HG03159 (cell line): Measurements from ENCODE around the gene TMEM184A.

ENCODE experiments used
- ATAC-seq: cut with Tn5 transposase; IDR thresholded peaks from one replicate; pipeline ENCODE4 v1.9.1; 2021; ENCODE audit warnings: mild to moderate bottlenecking, moderate library complexity; ENCODE audit not compliant: unreplicated experiment

The TMEM184A gene

DNA sequence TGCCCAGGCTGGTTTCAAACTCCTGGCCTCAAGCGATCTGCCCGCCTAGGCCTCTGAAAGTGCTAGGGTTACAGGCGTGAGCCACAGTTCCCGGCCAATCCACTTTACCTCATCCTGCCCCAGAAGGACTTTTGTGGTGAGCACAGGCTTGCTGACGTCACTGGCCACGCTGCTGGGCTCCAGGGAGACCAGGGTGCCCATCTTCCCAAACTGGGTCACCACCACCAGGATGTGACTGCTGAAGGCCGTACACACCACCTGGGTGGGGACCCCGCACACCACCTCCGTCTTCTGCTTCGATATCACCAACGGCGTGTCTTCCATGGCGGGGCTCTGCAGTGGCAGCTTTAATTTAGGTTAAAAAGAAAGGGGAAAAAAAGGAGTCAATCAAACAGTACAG lies 13.0 kb upstream of the TMEM184A start:
- no peak for ATAC-seq

DNA sequence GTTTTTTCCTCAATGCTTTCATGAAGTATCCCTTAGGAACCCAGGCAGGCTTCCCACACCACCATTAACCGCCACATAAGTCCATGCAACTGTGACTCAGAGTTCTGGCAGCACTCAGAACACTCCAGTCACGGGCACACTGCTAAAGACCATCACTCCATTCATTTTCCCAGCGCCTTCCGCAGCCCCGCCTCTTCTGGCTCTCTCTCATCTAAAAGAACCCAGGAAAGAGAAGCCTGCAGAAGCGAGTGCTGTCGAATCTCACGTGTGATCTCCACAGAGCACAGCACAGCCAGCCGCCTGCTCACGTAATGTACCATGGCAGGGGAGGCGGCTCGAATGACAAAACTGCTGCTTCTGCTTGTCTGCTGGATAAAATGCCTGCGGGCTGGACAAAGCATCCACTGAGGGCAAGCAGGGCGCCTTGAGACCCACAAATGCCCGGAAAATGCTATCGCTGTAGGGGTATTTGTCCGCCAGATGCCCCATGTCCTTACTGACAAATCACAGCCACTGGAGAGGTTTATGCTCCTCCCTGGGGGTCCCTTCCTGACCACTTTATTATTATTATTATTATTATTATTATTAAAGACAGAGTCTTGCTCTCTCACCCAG lies 12.0 kb upstream of the TMEM184A start:
- ATAC-seq = no peak

DNA sequence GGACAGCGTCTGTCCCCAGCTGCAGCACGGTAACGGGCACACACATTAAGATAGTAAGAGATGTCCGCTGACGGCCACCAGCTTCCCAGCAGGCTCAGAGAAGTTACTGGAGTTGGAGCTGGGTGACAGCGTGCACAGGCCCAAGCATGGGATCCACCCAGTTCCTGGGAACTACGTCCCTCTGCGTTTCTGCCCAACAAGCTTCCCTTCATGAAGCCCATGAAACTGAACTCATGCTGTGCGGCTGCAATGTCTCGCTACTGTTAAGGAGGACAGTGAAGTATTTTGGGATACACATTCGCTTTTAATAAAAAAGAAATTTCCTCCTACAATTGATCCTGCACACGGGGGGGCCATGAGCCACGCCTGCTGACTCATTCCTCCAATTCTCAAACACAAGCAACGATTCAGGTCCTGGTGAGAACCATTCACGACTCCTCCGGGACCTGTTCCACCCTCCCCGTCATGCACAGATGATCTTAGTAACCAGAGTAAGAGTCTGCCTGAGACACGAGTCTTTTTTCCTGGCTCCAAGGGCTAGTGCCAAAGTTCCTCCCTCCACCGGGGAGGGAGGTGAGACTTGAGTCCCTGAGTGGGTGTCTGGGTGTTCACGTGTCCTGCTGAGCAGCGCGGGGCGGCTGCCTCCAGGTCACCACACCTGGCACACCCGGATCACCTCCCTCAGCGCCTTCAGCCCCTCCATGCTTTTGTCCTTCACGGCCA lies 11.2 kb upstream of the TMEM184A start:
- no peak for ATAC-seq

DNA sequence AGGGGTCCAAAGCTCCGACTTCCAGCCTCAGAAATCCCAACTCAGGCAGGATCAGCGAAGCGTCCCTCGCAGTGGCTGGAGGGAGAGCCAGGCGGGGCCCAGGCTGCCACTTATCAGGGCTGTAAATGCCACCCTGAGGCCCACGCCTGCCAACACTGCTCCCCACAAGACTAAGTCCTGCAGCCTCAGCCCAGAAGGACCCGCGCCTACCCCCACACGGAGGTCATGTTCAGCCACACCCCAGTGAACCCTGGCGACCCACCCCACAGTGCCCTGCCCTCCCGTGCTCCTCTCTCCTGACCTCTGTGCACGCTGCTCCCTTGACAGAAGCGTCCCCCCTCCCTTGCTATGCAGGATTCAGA lies 10.7 kb upstream of the TMEM184A start:
- ATAC-seq = no peak

DNA sequence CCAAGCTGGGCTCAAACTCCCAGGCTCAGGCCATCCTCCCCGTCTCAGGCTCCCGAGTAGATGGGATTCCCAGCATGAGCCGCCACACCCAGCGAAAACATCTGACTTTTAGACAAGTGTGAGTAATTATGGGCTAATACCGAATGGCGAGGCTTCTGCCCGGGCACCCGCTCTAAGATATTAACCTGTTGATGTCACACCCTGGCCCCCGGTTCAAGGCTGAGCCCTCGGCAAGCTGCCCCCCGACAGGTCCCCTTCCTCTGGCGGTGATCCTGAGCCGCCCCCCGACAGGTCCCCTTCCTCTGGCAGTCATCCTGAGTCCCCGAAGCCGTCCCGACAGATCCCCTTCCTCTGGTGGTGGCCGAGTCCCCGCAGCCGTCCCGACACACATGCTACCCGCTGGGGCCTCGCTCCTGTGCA lies 8.6 kb upstream of the TMEM184A start:
- no peak for ATAC-seq

DNA sequence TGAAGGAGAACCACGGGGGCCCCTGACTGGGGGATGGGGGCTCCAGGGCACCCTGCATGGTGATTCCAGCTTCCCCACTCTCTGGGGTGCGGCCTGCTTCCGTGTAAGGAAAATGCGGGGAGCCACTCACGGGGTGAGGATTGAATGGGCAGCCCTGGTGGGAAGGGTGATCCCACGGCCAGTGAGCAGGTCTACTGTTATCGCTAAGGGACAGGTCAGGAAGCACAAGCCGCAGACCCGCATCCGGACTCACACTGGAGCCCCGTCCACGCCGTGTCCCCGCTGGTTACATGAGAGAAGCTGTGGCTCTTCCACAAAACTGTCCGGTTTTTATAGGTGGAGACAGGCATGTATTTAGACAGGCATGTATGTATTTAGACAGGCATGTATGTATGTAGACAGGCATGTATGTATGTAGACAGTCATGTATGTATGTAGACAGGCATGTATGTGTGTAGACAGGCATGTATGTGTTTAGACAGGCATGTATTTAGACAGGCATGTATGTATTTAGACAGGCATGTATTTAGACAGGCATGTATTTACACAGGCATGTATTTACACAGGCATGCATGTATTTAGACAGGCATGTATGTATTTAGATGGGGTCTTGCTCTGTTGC lies 8.1 kb upstream of the TMEM184A start:
- ATAC-seq = no peak

DNA sequence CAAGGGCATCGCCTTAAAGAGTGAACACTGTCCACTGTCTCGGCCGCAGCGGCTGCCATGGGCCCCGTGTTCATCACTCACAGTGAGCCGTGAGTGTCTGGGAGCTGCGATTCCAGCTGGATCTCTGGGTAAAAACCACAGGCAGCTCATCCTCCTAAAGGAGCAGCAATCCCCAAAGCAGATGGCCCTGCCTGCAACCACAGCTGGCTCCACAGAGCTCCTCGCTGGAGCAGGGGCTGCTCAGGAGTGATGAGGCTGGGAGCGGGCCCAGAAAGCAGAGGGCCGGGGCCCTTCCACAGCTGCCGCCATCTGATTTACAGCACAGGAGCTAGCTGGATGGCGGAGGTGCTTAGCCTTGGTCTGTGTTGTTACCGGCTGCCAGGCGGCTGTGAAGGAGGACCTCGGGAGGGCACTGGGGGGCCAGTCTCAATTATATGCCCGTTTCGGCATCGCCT lies 6.6 kb upstream of the TMEM184A start:
- ATAC-seq = no peak

DNA sequence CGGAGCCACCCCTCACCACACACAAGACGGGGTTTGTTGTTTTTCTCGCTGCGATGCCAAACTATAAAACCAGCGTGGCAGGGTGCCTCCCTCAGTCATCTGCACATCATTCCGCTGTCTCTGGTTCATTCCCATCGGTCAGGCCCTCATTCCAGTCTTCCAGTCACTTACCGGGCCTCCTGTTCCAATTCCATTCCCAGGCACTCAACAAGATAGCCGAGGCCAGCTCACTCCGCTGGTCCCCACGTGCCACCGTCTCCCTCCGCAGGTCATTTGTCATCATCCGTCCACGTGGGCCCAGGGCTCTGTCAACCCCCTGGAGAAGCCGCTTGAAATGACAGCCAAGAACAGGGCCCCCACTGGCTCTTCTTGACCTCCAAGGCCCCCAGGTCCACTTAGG lies 6.1 kb upstream of the TMEM184A start:
- no peak for ATAC-seq

DNA sequence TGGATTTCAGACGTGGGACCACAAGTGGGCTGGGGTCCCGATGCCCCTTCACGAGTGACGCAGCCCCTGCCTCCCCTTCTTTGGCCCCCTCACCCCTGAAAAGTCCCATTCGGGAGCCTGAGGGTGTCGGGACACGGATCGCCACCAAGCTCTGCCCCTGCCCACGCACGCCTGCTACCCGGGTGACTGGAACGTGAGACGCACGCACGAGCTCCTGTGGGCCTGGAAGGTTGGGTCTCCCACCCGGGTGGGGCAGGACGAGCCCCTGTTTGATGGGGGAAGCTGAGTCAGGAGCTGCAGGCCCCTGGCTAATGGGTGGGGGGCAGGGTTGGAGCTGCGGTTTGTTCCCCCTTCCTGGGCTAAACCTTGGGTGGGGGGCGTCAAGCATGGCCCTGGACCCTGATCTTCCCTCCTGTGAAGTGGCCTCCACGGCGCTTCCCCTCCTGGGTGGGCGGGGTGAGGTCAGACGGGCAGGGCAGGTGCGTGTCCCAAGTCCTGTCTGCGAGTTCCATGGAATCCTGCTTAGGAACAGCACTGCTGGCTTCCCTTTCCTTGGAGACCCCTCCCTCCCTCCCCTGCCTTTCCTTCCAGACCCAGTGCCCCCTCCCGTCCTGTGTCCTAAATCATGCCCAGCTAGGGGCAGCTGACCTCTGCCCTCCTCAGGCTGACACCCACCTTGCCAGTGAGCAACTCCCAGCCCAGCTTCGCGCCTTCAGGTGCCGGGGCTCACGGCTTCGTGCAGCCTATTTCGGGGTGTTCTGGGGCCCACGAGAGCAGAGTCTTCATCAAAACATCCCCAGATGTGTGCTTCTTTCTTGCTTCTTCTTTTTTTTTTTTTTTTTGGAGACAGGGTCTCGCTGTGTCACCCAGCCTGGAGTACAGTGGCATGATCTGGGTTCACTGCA lies 5.3 kb upstream of the TMEM184A start:
- no peak for ATAC-seq

DNA sequence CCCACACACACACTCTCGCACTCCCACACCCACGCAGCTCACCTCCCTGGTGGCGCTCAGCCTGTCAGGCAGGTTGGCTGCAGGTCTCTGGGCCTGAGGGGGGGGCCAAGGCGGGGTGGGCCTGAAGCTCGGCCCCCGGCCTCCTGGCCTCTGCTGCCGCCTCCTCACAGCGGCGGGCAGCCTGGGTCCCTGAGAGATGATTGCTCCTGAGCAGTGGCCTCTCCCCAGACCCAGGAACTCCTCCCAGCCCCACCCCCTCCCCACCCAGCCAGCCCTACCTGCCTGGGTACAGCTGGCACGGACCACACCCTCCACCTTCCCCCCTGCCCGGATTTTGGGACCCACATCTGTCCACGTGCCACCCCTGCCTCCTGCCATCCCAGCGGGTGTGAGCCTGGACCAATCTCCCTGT lies 4.6 kb upstream of the TMEM184A start:
- no peak for ATAC-seq

DNA sequence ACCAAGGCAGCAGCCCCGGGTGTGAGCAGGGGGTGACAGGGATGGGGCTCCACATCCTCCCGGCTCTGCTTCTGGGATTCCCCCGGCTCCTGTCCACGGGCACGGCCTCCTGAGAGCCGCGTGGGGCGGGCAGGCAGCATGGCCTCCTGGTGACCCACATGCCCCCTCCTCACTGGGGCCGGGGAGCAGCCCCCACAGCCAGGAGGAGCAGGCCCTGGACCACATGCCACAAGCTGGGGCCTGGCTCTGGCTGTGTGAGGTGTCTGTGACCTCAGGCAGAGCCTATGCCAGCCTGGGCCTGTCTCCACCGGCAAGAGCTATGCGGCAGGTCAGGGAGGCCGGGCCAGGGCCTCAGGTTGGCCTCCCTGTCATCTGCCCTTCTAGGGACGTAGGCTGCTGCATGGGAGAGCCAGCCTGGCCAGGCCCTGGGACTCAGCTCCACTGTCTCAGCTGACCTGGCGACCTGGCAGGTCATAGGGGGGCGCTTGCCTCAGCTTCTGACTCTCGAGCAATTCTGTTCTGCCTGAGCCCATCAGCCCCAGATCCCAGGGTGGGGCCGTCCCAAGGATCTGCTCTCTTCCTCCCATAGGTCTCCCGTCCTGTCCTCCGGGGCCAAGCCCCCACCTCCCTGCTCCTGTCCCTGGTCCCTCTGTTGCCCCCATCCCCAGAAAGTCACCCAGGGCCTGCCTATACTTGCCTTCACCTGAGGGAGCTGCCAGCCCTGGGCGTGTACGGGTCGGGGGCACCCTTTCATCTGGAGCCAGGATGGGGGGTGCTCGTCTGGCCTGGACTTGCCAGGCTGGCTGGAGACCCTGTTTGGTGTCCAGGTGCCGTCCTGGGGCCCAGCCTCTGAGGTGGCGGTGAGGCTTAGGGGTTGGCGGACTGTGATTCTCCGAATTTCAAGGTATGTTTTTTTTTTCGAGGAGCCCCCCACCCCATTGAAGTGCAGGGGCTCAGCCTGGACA lies 3.9 kb upstream of the TMEM184A start:
- no peak for ATAC-seq

DNA sequence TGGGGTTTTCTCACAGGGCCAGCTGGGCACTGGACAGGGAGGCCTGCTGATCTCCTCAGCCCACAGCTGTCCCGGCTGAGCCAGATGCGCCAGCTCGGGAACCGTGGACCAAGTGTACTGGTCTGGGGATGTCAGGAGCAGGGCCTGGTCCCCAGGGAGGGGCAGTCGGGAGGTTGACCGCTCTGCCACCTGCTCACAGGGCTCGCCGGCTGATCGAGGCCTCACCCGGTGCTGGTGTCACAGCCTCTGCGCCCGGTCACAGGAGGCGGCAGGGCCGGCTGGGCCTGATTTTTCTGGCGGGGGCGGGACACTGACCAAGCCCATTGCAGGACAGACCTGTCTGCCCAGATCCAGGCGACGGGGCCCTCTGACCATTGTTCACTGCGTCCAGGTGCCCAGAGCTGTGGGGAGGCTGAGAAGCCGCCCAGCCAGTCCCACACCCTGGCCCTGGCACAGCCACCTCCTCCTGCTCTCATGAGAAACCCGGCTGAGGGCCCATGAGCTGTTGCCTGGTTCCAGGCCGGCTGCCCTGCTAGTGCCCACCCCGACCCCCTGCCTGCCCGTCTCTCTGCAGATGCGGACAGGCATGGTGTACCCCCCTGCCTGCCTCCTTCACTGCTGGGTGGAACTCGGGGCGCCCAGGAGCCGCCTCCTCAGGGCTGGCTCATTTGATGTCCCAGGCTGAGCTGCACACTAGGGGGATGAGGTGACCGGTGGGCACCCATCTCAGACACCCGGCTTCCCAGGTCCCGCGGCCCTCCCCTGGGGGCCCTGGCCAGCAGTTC lies 3.0 kb upstream of the TMEM184A start:
- ATAC-seq = no peak

DNA sequence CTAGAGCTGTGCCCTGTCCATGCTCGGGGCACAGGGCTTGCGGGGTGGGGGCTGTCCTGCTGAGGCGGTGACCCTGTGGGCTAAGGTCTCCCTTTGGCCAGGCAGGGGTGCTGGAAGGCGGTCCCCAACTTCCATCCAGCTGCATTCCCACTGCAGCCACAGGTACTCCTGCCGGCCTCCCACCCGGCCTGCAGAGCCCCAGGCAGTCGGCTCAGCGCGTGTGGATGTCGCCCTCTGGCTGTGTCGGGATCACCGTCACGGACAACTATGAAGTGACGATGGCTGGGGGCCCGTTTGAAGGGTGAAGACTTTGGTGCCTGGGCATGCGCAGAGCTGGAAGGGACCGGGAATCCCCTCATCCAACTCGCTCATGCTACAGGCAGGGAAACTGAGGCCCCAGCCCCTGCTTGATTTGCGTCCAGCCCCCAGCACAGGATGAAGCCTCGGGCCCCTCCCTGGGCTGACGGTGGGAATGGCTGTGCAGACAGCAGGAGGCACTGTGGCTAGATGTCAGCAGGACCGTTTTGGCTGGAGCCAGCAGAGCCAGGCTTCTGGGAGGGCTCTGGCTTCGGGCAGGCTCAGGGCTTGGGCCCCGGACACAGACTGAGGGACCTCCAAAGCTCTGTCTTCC lies 2.3 kb upstream of the TMEM184A start:
- no peak for ATAC-seq

DNA sequence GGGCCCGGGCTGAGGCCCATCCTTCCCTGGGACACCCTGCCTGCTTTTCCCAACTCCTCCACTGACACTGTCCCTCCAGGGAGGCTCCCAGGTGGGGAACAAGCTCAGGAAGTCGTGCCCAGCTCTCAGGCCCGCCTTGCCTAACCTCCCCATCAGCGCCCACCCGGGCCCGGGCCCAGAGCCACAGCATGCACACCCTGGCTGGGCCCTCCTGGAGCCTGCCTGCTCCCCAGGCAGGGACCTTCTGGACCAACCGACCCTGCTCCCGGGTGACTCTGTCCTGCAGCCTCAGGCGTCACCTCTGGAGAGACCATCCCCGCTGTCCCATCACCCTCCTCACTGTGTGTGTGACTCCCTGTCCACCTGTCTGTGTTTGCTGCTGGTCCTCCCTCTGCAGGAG lies 1.8 kb upstream of the TMEM184A start:
- no peak for ATAC-seq

DNA sequence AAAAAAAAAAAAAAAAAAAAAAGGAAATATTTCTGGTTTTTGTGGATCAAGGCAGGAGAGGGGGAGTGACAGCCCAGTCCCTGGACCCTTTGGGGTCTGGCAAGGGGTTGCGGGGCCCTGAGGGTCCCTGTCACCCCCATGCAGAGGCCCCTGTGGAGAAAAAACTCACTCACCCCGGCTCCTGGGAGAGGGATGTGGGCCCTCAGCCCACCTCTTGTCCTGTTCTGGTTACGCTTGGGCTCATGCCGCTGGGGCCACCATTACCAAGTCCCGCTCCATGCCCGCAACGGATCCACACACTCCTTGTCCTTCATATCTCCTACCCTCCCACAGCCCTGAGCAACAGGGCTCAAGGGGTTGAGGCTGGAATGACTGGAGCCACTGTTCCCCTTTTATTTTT lies 1.0 kb upstream of the TMEM184A start:
- ATAC-seq = no peak

DNA sequence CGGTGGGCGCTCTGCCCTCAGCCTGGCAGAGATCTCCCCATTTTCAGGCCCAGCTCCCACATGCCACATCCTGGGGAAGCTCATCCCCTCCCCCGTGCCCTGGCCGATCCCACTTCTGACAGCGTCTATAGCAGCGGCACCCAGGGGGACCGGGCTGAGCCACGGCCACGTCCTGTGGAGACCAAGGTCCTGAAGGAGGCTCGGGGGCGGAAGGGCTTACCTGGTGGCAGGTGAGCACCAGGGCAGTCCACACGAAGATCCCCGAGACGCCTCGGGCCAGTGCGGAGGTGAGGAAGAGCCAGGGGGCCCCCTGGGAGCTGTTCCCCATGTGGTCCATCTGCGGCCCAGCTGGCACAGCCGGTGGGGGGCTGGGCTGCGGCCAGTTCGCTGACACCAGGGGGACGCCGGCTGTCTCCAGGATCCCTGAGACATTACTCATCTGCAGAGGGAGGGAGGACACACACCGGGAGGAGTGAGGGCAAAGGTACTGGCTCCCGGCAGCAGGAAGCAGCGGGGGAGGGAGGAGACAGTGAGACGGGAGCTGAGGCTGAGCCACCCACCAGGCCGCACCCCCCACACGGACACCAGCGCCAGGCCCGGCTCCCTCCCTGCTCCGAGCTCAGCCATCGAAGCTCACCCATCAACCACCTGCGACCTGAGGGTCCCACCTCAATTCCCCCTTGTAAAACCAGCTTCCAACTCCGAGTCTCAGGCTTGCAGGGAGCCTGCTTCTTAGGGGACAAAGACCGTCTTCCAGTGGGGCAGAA lies 776 bp downstream of the TMEM184A start:
- no peak for ATAC-seq

DNA sequence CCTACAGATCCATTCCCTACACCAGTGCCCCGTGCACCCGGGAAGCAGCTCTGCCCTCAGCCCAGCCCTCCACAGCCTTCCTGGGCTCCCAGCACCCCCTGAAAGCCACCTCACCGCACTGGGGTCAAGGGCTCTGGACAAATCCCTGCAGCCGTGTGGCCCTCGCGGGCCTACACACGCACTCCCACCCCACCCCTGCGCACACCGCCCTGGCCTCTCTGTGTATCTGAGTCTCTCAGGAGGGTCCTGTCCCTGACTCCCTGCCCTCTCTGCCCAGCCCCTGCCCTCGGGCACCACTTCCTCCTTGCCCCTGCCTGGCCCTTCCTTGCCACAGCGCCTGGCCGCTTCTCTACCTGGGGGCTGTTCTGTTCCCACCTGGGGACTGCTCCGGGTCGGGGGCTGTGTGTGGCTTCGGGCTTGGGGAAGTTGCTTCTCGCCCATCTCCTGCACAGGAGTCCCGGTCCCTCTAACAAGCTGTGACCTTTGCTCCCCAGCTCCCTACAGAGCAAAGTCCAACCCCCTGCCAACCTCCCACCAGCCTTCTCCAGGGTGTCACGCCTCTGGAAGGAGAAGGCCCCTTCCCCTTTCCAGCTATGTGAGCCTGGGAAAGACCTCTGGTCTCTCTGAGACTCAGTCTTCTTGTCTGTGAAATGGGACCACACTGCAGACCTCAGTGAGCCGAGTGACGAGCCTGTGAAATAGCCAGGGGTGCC lies 1.5 kb downstream of the TMEM184A start:
- no peak for ATAC-seq
